Activated CD4-positive, alpha-beta T cell treated with anti-CD3 and anti-CD28 coated beads, Interleukin-2, amount 50 U/mL, for 16 hours (primary cell): ENCODE results near the gene DPM3.

Source experiments
- DNase-seq: peaks from one replicate; pipeline ENCODE4 v3.0.0-alpha.2; 2020

Gene DPM3

GRCh38 chr1:155092131-155092530 is 48.2 kb downstream of the DPM3 start:
- no peak for DNase-seq

GRCh38 chr1:155091071-155092051 is 49.0 kb downstream of the DPM3 start:
- peak; percentile 82 for DNase-seq
